GM23338 (cell line): ENCODE results near the gene PDE1C. TPM values are rescaled to one million over a fixed set of nuclear protein-coding genes. Genes with fewer than 3 reads are reported as not detected.

Source experiments
- ATAC-seq: fragments of 200-7000 bp; cut with Tn5 transposase; 3 replicates; pipeline ENCODE4 v1.9.1; 2020
- DNase-seq: peaks from one replicate; pipeline ENCODE4 v3.0.0-alpha.2; 2015; ENCODE audit warnings: low spot score
- H2AFZ ChIP-seq: fragments of 200-600 bp; sonication (generic); 2 replicates; pipeline ENCODE4 v1.8.0; 2016; ENCODE audit warnings: antibody characterized with exemption, mild to moderate bottlenecking, moderate library complexity
- H3F3A ChIP-seq: fragments of 200-600 bp; sonication (generic); replicated peaks from 2 replicates; pipeline ENCODE4 v1.8.0; 2017; ENCODE audit warnings: antibody characterized with exemption, mixed run types, low read depth
- H3K27ac ChIP-seq: fragments of 200-600 bp; sonication (generic); 2 replicates; pipeline ENCODE4 v1.6.1; 2016; ENCODE audit warnings: low read depth
- H3K27me3 ChIP-seq: fragments of 200-600 bp; sonication (generic); 2 replicates; pipeline ENCODE4 v1.8.0; 2016; ENCODE audit warnings: mild to moderate bottlenecking, mixed run types, moderate library complexity; ENCODE audit not compliant: insufficient read depth
- H3K36me3 ChIP-seq: fragments of 200-600 bp; sonication (generic); 2 replicates; pipeline ENCODE4 v1.8.0; 2016; ENCODE audit warnings: mild to moderate bottlenecking; ENCODE audit not compliant: insufficient read depth
- H3K4me1 ChIP-seq: fragments of 200-600 bp; sonication (generic); 2 replicates; pipeline ENCODE4 v1.8.0; 2016; ENCODE audit warnings: mild to moderate bottlenecking, moderate library complexity; ENCODE audit not compliant: insufficient read depth
- H3K4me2 ChIP-seq: fragments of 200-600 bp; sonication (generic); 2 replicates; pipeline ENCODE4 v1.7.1; 2017; ENCODE audit warnings: mixed run types
- H3K4me3 ChIP-seq: fragments of 200-600 bp; sonication (generic); 2 replicates; pipeline ENCODE4 v1.6.1; 2016; ENCODE audit warnings: mixed run types
- H3K79me2 ChIP-seq: fragments of 200-600 bp; sonication (generic); replicated peaks from 2 replicates; pipeline ENCODE4 v1.8.0; 2017; ENCODE audit warnings: mild to moderate bottlenecking; ENCODE audit not compliant: insufficient read depth
- H3K9me2 ChIP-seq: fragments of 200-600 bp; sonication (generic); 2 replicates; pipeline ENCODE4 v1.8.0; 2017; ENCODE audit not compliant: insufficient read depth
- H4K20me1 ChIP-seq: fragments of 200-600 bp; sonication (generic); replicated peaks from 2 replicates; pipeline ENCODE4 v1.8.0; 2017; ENCODE audit warnings: mild to moderate bottlenecking; ENCODE audit not compliant: insufficient read depth
- H3K27ac Mint-ChIP-seq: 2 replicates; pipeline ENCODE4 v1.8.0; 2020; ENCODE audit warnings: inconsistent platforms, mild to moderate bottlenecking, moderate library complexity, mixed read lengths
- H3K27me3 Mint-ChIP-seq: 3 replicates; pipeline ENCODE4 v1.8.0; 2022; ENCODE audit warnings: low read depth, mild to moderate bottlenecking, moderate library complexity, mixed read lengths, inconsistent platforms; ENCODE audit not compliant: insufficient read depth, poor library complexity
- H3K36me3 Mint-ChIP-seq: 3 replicates; pipeline ENCODE4 v1.8.0; 2021; ENCODE audit warnings: low read depth, mild to moderate bottlenecking, inconsistent platforms, moderate library complexity, mixed read lengths
- H3K4me1 Mint-ChIP-seq: 3 replicates; pipeline ENCODE4 v1.8.0; 2020; ENCODE audit warnings: mild to moderate bottlenecking, inconsistent platforms, mixed read lengths
- H3K4me3 Mint-ChIP-seq: 3 replicates; pipeline ENCODE4 v1.8.0; 2021; ENCODE audit warnings: moderate library complexity, mild to moderate bottlenecking, inconsistent platforms, mixed read lengths
- H3K9me3 Mint-ChIP-seq: 3 replicates; pipeline ENCODE4 v1.8.0; 2020; ENCODE audit warnings: moderate library complexity, mild to moderate bottlenecking, inconsistent platforms, mixed read lengths
- CREB1 ChIP-seq: fragments of 250-450 bp; sonication (Bioruptor Pico); IDR thresholded peaks from 2 replicates; pipeline ENCODE4 v1.5.0; 2020; ENCODE audit warnings: low read depth, mild to moderate bottlenecking, moderate library complexity
- ETS1 ChIP-seq: IDR thresholded peaks from 2 replicates; pipeline ENCODE4 v1.6.1; 2016; ENCODE audit warnings: antibody characterized with exemption
- NANOG ChIP-seq: IDR thresholded peaks from 2 replicates; pipeline ENCODE4 v1.6.1; 2016; ENCODE audit warnings: antibody characterized with exemption, borderline replicate concordance
- STAT1 ChIP-seq: IDR thresholded peaks from one replicate; pipeline ENCODE4 v1.6.1; 2016; ENCODE audit warnings: antibody characterized with exemption; ENCODE audit not compliant: unreplicated experiment
- ZNF114 ChIP-seq: fragments of 250-450 bp; sonication (Bioruptor Pico); IDR thresholded peaks from 2 replicates; pipeline ENCODE4 v1.5.0; 2020; ENCODE audit warnings: mild to moderate bottlenecking, moderate library complexity
- ZNF331 ChIP-seq: fragments of 250-450 bp; sonication (Bioruptor Pico); IDR thresholded peaks from 2 replicates; pipeline ENCODE4 v1.5.0; 2020; ENCODE audit warnings: low read depth, mild to moderate bottlenecking, moderate library complexity
- ZNF462 ChIP-seq: fragments of 250-450 bp; sonication (Bioruptor Pico); IDR thresholded peaks from 2 replicates; pipeline ENCODE4 v1.5.0; 2020; ENCODE audit warnings: mild to moderate bottlenecking, moderate library complexity
- polyA plus RNA-seq: library from polyadenylated mRNA; unstranded; fragments of >200 nt; fragmentation: Nextera tagmentation; extraction: Ambion mirVana; gene quantifications from 2 replicates; pipeline ENCODE4 v1.2.1, GENCODE V29; 2016
- total RNA-seq: library from RNA; depleted of rRNA; stranded (reverse); fragments of >200 nt; shearing (Covaris generic); gene quantifications from 2 replicates; pipeline ENCODE4 v1.2.3, GENCODE V29; 2014
- TF ChIP-seq, protein P1 (sequence below): IDR thresholded peaks from one replicate; pipeline ENCODE4 v1.6.1; 2018; ENCODE audit warnings: antibody characterized with exemption; ENCODE audit not compliant: unreplicated experiment
- TF ChIP-seq, protein P2 (sequence below), 2 experiments: fragments of 200-600 bp in 1 of 2; sonication (generic) in 1 of 2; conservative IDR thresholded peaks; 2 replicates each; pipeline versions ENCODE4 v1.5.1 to v1.6.1; 2016 to 2017; ENCODE audit warnings: antibody characterized with exemption in 2 of 2, low read depth in 2 of 2, mild to moderate bottlenecking in 2 of 2, moderate library complexity in 1 of 2

The PDE1C gene
- total and polyA plus RNA-seq, 2 experiments from 2014 or later: 0.28 TPM; not detected in 1

DNA sequence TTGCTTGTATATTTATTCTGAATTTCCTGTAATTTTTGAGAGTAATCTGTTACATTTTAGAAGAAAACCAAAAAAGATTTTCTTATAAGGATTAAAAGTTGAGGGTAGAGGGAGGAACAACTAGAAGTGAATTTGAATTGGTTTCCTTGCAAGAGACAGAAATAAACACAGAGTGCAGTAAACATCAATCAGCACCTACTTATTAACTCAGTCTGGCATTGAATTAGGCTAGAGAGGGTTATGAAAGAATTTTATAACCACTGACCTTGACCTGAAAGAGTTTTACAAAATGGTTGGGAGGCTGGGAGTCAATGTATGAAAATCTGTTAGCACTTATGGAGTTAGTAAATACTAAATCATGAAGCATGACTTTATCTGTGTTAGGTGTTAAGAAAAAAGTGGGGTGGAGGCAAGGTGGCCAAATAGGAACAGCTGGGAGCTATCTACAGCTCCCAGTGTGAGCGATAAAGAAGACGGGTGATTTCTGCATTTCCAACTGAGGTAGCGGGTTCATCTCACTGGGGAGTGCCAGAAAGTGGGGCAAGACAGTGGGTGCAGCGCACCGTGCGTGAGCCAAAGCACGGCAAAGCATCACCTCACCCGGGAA, 106.5 kb downstream of the PDE1C start:
- Histone ChIP-seq H3F3A (no peaks in the 10 kb centered on the region), H3K27me3 (no peaks in the 10 kb centered on the region), H3K4me1 (no peaks in the 10 kb centered on the region), H3K4me2 (no peak overlapping the region), H3K79me2 (no peaks in the 10 kb centered on the region), H4K20me1 (no peaks in the 10 kb centered on the region), H3K27ac (no peak overlapping the region), H3K36me3 (peaks cover 5% of the 10 kb centered on the region), H2AFZ (no peak overlapping the region), H3K4me3 (no peak overlapping the region), H3K9me2 (no peaks in the 10 kb centered on the region)
- peaks cover 32% of the 10 kb centered on the region for H3K9me3 Mint-ChIP-seq
- no peak overlapping the region for H3K4me3 Mint-ChIP-seq
- H3K27ac Mint-ChIP-seq: no peak overlapping the region
- H3K4me1 Mint-ChIP-seq: no peaks in the 10 kb centered on the region
- DNase-seq: no peak
- peaks cover 24% of the 10 kb centered on the region for H3K36me3 Mint-ChIP-seq
- no peaks in the 10 kb centered on the region for H3K27me3 Mint-ChIP-seq
- no peak for ATAC-seq
- TF ChIP-seq NANOG (no peak), ZNF462 (CRISPR knock-in tag) (no peak)

DNA sequence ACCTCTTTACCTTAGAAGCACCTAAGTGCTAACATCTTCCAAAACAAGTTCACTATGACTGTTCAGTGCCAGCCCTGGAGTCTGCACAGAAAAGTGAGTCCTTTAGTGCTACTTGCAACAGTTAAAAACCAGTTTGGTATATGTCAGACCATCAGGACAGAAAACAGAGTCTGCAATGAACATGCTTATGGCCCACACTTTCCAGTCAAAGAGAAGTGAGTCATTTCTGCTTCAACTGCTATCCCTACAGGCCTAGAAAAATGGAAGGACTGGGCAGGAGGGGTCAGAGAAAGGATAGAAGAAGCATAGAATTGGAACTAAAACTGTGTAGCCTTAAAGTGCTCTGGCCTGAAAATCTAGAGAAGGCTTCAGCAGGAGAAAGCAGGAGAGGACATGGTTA, 108.0 kb downstream of the PDE1C start:
- H3K36me3 Mint-ChIP-seq: peaks cover 22% of the 10 kb centered on the region
- no peak overlapping the region for H3K4me3 Mint-ChIP-seq
- H3K27ac ChIP-seq: no peak overlapping the region
- H3K27me3 ChIP-seq: no peaks in the 10 kb centered on the region
- no peaks in the 10 kb centered on the region for H4K20me1 ChIP-seq
- H3K79me2 ChIP-seq: no peaks in the 10 kb centered on the region
- no peaks in the 10 kb centered on the region for H3F3A ChIP-seq
- DNase-seq: no peak
- H3K4me1 Mint-ChIP-seq: peaks cover 3% of the 10 kb centered on the region; the same call in 1 of the 3 replicates
- no peak overlapping the region for H3K27ac Mint-ChIP-seq
- no peaks in the 10 kb centered on the region for H3K9me2 ChIP-seq
- peaks cover 5% of the 10 kb centered on the region for H3K36me3 ChIP-seq
- no peak overlapping the region for H3K4me3 ChIP-seq
- ATAC-seq: no peak
- peaks cover 5% of the 10 kb centered on the region; the same call in 1 of the 2 replicates for H3K4me1 ChIP-seq
- H3K27me3 Mint-ChIP-seq: no peaks in the 10 kb centered on the region
- H3K9me3 Mint-ChIP-seq: peaks cover 32% of the 10 kb centered on the region
- no peak overlapping the region for H2AFZ ChIP-seq
- no peak overlapping the region for H3K4me2 ChIP-seq
- TF ChIP-seq NANOG (no peak), STAT1 (no peak), ZNF114 (CRISPR knock-in tag) (no peak), ZNF331 (CRISPR knock-in tag) (no peak), ETS1 (no peak), CREB1 (CRISPR knock-in tag) (no peak)
- TF ChIP-seq, protein P1, sequence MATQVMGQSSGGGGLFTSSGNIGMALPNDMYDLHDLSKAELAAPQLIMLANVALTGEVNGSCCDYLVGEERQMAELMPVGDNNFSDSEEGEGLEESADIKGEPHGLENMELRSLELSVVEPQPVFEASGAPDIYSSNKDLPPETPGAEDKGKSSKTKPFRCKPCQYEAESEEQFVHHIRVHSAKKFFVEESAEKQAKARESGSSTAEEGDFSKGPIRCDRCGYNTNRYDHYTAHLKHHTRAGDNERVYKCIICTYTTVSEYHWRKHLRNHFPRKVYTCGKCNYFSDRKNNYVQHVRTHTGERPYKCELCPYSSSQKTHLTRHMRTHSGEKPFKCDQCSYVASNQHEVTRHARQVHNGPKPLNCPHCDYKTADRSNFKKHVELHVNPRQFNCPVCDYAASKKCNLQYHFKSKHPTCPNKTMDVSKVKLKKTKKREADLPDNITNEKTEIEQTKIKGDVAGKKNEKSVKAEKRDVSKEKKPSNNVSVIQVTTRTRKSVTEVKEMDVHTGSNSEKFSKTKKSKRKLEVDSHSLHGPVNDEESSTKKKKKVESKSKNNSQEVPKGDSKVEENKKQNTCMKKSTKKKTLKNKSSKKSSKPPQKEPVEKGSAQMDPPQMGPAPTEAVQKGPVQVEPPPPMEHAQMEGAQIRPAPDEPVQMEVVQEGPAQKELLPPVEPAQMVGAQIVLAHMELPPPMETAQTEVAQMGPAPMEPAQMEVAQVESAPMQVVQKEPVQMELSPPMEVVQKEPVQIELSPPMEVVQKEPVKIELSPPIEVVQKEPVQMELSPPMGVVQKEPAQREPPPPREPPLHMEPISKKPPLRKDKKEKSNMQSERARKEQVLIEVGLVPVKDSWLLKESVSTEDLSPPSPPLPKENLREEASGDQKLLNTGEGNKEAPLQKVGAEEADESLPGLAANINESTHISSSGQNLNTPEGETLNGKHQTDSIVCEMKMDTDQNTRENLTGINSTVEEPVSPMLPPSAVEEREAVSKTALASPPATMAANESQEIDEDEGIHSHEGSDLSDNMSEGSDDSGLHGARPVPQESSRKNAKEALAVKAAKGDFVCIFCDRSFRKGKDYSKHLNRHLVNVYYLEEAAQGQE: no peak
- TF ChIP-seq, protein P2, sequence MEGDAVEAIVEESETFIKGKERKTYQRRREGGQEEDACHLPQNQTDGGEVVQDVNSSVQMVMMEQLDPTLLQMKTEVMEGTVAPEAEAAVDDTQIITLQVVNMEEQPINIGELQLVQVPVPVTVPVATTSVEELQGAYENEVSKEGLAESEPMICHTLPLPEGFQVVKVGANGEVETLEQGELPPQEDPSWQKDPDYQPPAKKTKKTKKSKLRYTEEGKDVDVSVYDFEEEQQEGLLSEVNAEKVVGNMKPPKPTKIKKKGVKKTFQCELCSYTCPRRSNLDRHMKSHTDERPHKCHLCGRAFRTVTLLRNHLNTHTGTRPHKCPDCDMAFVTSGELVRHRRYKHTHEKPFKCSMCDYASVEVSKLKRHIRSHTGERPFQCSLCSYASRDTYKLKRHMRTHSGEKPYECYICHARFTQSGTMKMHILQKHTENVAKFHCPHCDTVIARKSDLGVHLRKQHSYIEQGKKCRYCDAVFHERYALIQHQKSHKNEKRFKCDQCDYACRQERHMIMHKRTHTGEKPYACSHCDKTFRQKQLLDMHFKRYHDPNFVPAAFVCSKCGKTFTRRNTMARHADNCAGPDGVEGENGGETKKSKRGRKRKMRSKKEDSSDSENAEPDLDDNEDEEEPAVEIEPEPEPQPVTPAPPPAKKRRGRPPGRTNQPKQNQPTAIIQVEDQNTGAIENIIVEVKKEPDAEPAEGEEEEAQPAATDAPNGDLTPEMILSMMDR (conservative IDR thresholded peaks at IDR 0.05; ENCODE audit: low read depth in 2 of 2): no peak
